ENCODE results near the gene BUD31.
"Not testable (repeated sequence)": the region's sequence is repeated elsewhere in the genome, so short reads cannot be mapped to it uniquely, and the experiment has no call there.

The BUD31 gene

GRCh38 chr7:99386584-99387238 is 22.1 kb upstream of the BUD31 start:
- H3K9me3 ChIP-seq (ENCODE audit: control insufficient read depth, insufficient read depth, low read length) = no peaks in the 10 kb centered on the region
- H4K20me1 ChIP-seq (ENCODE audit: control insufficient read depth, insufficient read depth, low read depth, low read length) = no peaks in the 10 kb centered on the region
- no peak overlapping the region for H3K4me3 ChIP-seq (ENCODE audit: low read length)
- H3K27me3 ChIP-seq (ENCODE audit: control insufficient read depth, low read length) = no peaks in the 10 kb centered on the region
- no peaks in the 10 kb centered on the region for H3K9me2 ChIP-seq (replicated peaks; ENCODE audit: control insufficient read depth, low read length)
- H3F3A ChIP-seq (ENCODE audit: control insufficient read depth, insufficient read depth) = no peaks in the 10 kb centered on the region; the same call in 1 of the 2 replicates
- peak; percentile 69 for TF ChIP-seq CTCF (IDR thresholded peaks at IDR 0.05; ENCODE audit: low read depth, low read length, poor library complexity, severe bottlenecking)
- TF ChIP-seq EZH2phosphoT487 (IDR thresholded peaks at IDR 0.05; ENCODE audit: borderline replicate concordance, low read length) = no peak
- H3K4me1 ChIP-seq (ENCODE audit: control insufficient read depth, low read length) = peaks cover 24% of the 10 kb centered on the region
- no peak overlapping the region for H3K27ac ChIP-seq (ENCODE audit: low read depth, low read length)
- peaks cover 32% of the 10 kb centered on the region for H3K79me2 ChIP-seq (ENCODE audit: control insufficient read depth, low read length)
- H3K36me3 ChIP-seq (ENCODE audit: control insufficient read depth, low read length) = peaks cover 78% of the 10 kb centered on the region
- no peak overlapping the region for H3K4me2 ChIP-seq (ENCODE audit: low read length)

- H3K36me3 ChIP-seq (ENCODE audit: control insufficient read depth, low read length) = peaks cover 80% of the 10 kb centered on the region
- not testable (repeated sequence) for H3K4me2 ChIP-seq (ENCODE audit: low read length); H3K27ac ChIP-seq (ENCODE audit: low read depth, low read length); H3K4me3 ChIP-seq (ENCODE audit: low read length); H3K9me2 ChIP-seq (replicated peaks; ENCODE audit: control insufficient read depth, low read length); H3K27me3 ChIP-seq (ENCODE audit: control insufficient read depth, low read length); H3F3A ChIP-seq (ENCODE audit: control insufficient read depth, insufficient read depth); H4K20me1 ChIP-seq (ENCODE audit: control insufficient read depth, insufficient read depth, low read depth, low read length); H3K9me3 ChIP-seq (ENCODE audit: control insufficient read depth, insufficient read depth, low read length)
- H3K79me2 ChIP-seq (ENCODE audit: control insufficient read depth, low read length) = peaks cover 27% of the 10 kb centered on the region
- H3K4me1 ChIP-seq (ENCODE audit: control insufficient read depth, low read length) = peaks cover 24% of the 10 kb centered on the region
Observed at GRCh38 chr7:99387239-99387635, 21.5 kb upstream of the BUD31 start.

- Histone ChIP-seq H3K27me3 (ENCODE audit: control insufficient read depth, low read length) (no peaks in the 10 kb centered on the region), H3K4me2 (ENCODE audit: low read length) (no peak overlapping the region), H3K4me1 (ENCODE audit: control insufficient read depth, low read length) (peaks cover 28% of the 10 kb centered on the region), H3K9me3 (ENCODE audit: control insufficient read depth, insufficient read depth, low read length) (no peaks in the 10 kb centered on the region), H3K36me3 (ENCODE audit: control insufficient read depth, low read length) (peaks cover 86% of the 10 kb centered on the region), H4K20me1 (ENCODE audit: control insufficient read depth, insufficient read depth, low read depth, low read length) (0 out of 2 replicates have a peak, but pooled peaks cover 7% of the 10 kb centered on the region), H3K27ac (ENCODE audit: low read depth, low read length) (no peak overlapping the region), H3K4me3 (ENCODE audit: low read length) (no peak overlapping the region), H3K9me2 (replicated peaks; ENCODE audit: control insufficient read depth, low read length) (no peaks in the 10 kb centered on the region), H3K79me2 (ENCODE audit: control insufficient read depth, low read length) (peaks cover 25% of the 10 kb centered on the region), H3F3A (ENCODE audit: control insufficient read depth, insufficient read depth) (no peaks in the 10 kb centered on the region; the same call in 1 of the 2 replicates)
- no peak for TF ChIP-seq EZH2phosphoT487 (IDR thresholded peaks at IDR 0.05; ENCODE audit: borderline replicate concordance, low read length)
- TF ChIP-seq CTCF (IDR thresholded peaks at IDR 0.05; ENCODE audit: low read depth, low read length, poor library complexity, severe bottlenecking) = no peak
Observed at GRCh38 chr7:99387912-99388311, 20.9 kb upstream of the BUD31 start.

GRCh38 chr7:99389772-99390171 is 19.0 kb upstream of the BUD31 start:
- Histone ChIP-seq H3K9me2 (replicated peaks; ENCODE audit: control insufficient read depth, low read length) (no peaks in the 10 kb centered on the region), H3K4me3 (ENCODE audit: low read length) (no peak overlapping the region), H3K9me3 (ENCODE audit: control insufficient read depth, insufficient read depth, low read length) (no peaks in the 10 kb centered on the region), H4K20me1 (ENCODE audit: control insufficient read depth, insufficient read depth, low read depth, low read length) (peaks cover 15% of the 10 kb centered on the region; the same call in 1 of the 2 replicates), H3K4me2 (ENCODE audit: low read length) (no peak overlapping the region), H3K27me3 (ENCODE audit: control insufficient read depth, low read length) (no peaks in the 10 kb centered on the region), H3K27ac (ENCODE audit: low read depth, low read length) (no peak overlapping the region), H3K79me2 (ENCODE audit: control insufficient read depth, low read length) (peaks cover 13% of the 10 kb centered on the region), H3K4me1 (ENCODE audit: control insufficient read depth, low read length) (peaks cover 19% of the 10 kb centered on the region), H3F3A (ENCODE audit: control insufficient read depth, insufficient read depth) (peaks cover 6% of the 10 kb centered on the region), H3K36me3 (ENCODE audit: control insufficient read depth, low read length) (peaks cover 87% of the 10 kb centered on the region)
- TF ChIP-seq CTCF (IDR thresholded peaks at IDR 0.05; ENCODE audit: low read depth, low read length, poor library complexity, severe bottlenecking) = no peak
- TF ChIP-seq EZH2phosphoT487 (IDR thresholded peaks at IDR 0.05; ENCODE audit: borderline replicate concordance, low read length) = no peak
